ENCODE data around the gene SIX3. TPM values are rescaled to one million over a fixed set of nuclear protein-coding genes. Genes with fewer than 3 reads are reported as not detected.

Gene SIX3
- total RNA-seq, 1 experiment from 2014 or later, result 0.56 TPM

GRCh38 chr2:44964752-44965236, 23.3 kb downstream of the SIX3 start:
- CTCF ChIA-PET, result interaction anchor here (0.5 to 0.6 kb wide), 7 partner anchors 16 to 729 kb away, joined by 4 to 11 read pairs (median 5); no protein-coding TSS in a partner anchor
- intact Hi-C loops (cut with micrococcal nuclease; ENCODE audit: unreplicated experiment), result no loop called here

GRCh38 chr2:44965684-44966083, 24.2 kb downstream of the SIX3 start:
- H3K4me1 ChIP-seq (ENCODE audit: insufficient read depth, low read length, poor library complexity, severe bottlenecking), result peaks cover 21% of the 10 kb centered on the region
- no TSS peak for BruUV-seq (replicated peaks)
- H3K4me3 ChIP-seq (ENCODE audit: low read depth, low read length, poor library complexity, severe bottlenecking), result no peak overlapping the region
- DNase-seq (ENCODE audit: low spot score), result peak; percentile 41
- ChIA-PET CTCF (no interaction called here), POLR2A (ENCODE audit: low non-redundant PET) (interaction anchor here (0.6 kb wide), 1 partner anchor 10 kb away, joined by 3 read pairs; no protein-coding TSS in a partner anchor)
- intact Hi-C loops (cut with micrococcal nuclease; ENCODE audit: unreplicated experiment), result no loop called here
- no peaks in the 10 kb centered on the region for H3K36me3 ChIP-seq (ENCODE audit: insufficient read depth, low read length, poor library complexity, severe bottlenecking)
- no peak for TF ChIP-seq EZH2 (IDR thresholded peaks at IDR 0.05; ENCODE audit: borderline replicate concordance, low read depth, low read length, poor library complexity, severe bottlenecking)
- TF ChIP-seq, protein P1, sequence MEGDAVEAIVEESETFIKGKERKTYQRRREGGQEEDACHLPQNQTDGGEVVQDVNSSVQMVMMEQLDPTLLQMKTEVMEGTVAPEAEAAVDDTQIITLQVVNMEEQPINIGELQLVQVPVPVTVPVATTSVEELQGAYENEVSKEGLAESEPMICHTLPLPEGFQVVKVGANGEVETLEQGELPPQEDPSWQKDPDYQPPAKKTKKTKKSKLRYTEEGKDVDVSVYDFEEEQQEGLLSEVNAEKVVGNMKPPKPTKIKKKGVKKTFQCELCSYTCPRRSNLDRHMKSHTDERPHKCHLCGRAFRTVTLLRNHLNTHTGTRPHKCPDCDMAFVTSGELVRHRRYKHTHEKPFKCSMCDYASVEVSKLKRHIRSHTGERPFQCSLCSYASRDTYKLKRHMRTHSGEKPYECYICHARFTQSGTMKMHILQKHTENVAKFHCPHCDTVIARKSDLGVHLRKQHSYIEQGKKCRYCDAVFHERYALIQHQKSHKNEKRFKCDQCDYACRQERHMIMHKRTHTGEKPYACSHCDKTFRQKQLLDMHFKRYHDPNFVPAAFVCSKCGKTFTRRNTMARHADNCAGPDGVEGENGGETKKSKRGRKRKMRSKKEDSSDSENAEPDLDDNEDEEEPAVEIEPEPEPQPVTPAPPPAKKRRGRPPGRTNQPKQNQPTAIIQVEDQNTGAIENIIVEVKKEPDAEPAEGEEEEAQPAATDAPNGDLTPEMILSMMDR (conservative IDR thresholded peaks at IDR 0.05; ENCODE audit: low read depth, low read length), result no peak
- H3K27me3 ChIP-seq (replicated peaks; ENCODE audit: insufficient read depth, low read depth, low read length, poor library complexity), result no peaks in the 10 kb centered on the region
- no peaks in the 10 kb centered on the region for H3K9me3 ChIP-seq (ENCODE audit: low read depth, low read length, poor library complexity, severe bottlenecking)
- no peak overlapping the region for H3K27ac ChIP-seq (ENCODE audit: low read depth, low read length, poor library complexity, severe bottlenecking)

More at GRCh38 chr2:44964752-44965236, 23.3 kb downstream of the SIX3 start:
- TF ChIP-seq EZH2 (IDR thresholded peaks at IDR 0.05; ENCODE audit: borderline replicate concordance, low read depth, low read length, poor library complexity, severe bottlenecking), result no peak
- TF ChIP-seq, protein P1 (conservative IDR thresholded peaks at IDR 0.05; ENCODE audit: low read depth, low read length), result peak; percentile 44
- Histone ChIP-seq H3K4me1 (ENCODE audit: insufficient read depth, low read length, poor library complexity, severe bottlenecking) (peaks cover 21% of the 10 kb centered on the region), H3K27ac (ENCODE audit: low read depth, low read length, poor library complexity, severe bottlenecking) (no peak overlapping the region), H3K4me3 (ENCODE audit: low read depth, low read length, poor library complexity, severe bottlenecking) (no peak overlapping the region), H3K9me3 (ENCODE audit: low read depth, low read length, poor library complexity, severe bottlenecking) (no peaks in the 10 kb centered on the region), H3K36me3 (ENCODE audit: insufficient read depth, low read length, poor library complexity, severe bottlenecking) (no peaks in the 10 kb centered on the region), H3K27me3 (replicated peaks; ENCODE audit: insufficient read depth, low read depth, low read length, poor library complexity) (no peaks in the 10 kb centered on the region)
- no TSS peak for BruUV-seq (replicated peaks)
- POLR2A ChIA-PET (ENCODE audit: low non-redundant PET), result interaction anchor here (0.6 kb wide), 1 partner anchor 11 kb away, joined by 3 read pairs; no protein-coding TSS in a partner anchor
- DNase-seq (ENCODE audit: low spot score), result peak; percentile 84

DNA sequence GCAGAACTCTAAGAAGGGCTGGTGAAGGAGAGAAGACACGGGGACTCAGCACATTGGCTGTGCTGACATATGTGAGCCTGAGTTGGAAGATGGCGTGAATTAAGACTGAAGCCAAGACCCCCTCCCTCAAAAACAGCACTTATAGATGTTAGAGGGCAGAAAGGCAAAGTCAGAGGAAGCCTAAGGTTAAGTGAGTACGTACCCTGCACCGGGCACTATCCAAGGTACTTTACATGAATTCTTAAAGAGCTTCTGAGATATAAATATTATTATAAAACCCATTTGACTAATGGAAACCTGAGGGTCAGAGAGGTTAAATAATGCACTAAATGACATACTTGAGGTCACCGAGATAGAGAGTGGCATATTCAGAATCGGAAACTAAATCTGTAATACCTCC, 25.6 kb downstream of the SIX3 start:
- no peak for DNase-seq (ENCODE audit: low spot score)
- H3K4me1 ChIP-seq (ENCODE audit: insufficient read depth, low read length, poor library complexity, severe bottlenecking), result peaks cover 21% of the 10 kb centered on the region
- no peak overlapping the region for H3K4me3 ChIP-seq (ENCODE audit: low read depth, low read length, poor library complexity, severe bottlenecking)
- H3K9me3 ChIP-seq (ENCODE audit: low read depth, low read length, poor library complexity, severe bottlenecking), result no peaks in the 10 kb centered on the region
- no peaks in the 10 kb centered on the region for H3K36me3 ChIP-seq (ENCODE audit: insufficient read depth, low read length, poor library complexity, severe bottlenecking)
- H3K27ac ChIP-seq (ENCODE audit: low read depth, low read length, poor library complexity, severe bottlenecking), result no peak overlapping the region
- H3K27me3 ChIP-seq (replicated peaks; ENCODE audit: insufficient read depth, low read depth, low read length, poor library complexity), result no peaks in the 10 kb centered on the region
- BruUV-seq (replicated peaks), result no TSS peak
- ChIA-PET CTCF (no interaction called here), POLR2A (ENCODE audit: low non-redundant PET) (no interaction called here)
- intact Hi-C loops (cut with micrococcal nuclease; ENCODE audit: unreplicated experiment), result no loop called here
- TF ChIP-seq EZH2 (IDR thresholded peaks at IDR 0.05; ENCODE audit: borderline replicate concordance, low read depth, low read length, poor library complexity, severe bottlenecking), result no peak
- TF ChIP-seq, protein P1 (conservative IDR thresholded peaks at IDR 0.05; ENCODE audit: low read depth, low read length), result no peak

Data from A673 (cell line).